IgD-negative memory B cell (primary cell): Measurements from ENCODE around the gene SGCE. TPM values are rescaled to one million over a fixed set of nuclear protein-coding genes. Genes with fewer than 3 reads are reported as not detected.
A peak's percentile ranks its signal among the peaks of the same experiment; 100 is the strongest.

Experiments used
- H3K27ac Mint-ChIP-seq, 3 donors: one replicate each; pipeline ENCODE4 v1.8.0; 2020 to 2022; ENCODE audit warnings: mild to moderate bottlenecking in 3 of 3, mixed read lengths in 3 of 3, moderate library complexity in 1 of 3
- H3K27me3 Mint-ChIP-seq: one replicate; pipeline ENCODE4 v1.8.0; 2021; ENCODE audit warnings: mixed read lengths
- H3K36me3 Mint-ChIP-seq: one replicate; pipeline ENCODE4 v1.8.0; 2020; ENCODE audit warnings: mild to moderate bottlenecking, mixed read lengths
- H3K4me1 Mint-ChIP-seq, 3 donors: one replicate each; pipeline ENCODE4 v1.8.0; 2020 to 2022; ENCODE audit warnings: mixed read lengths in 3 of 3, mild to moderate bottlenecking in 1 of 3
- H3K4me3 Mint-ChIP-seq, 4 donors: one replicate each; pipeline ENCODE4 v1.8.0; 2020 to 2022; ENCODE audit warnings: mild to moderate bottlenecking in 4 of 4, mixed read lengths in 4 of 4, moderate library complexity in 3 of 4
- H3K9me3 Mint-ChIP-seq, 3 donors: one replicate each; pipeline ENCODE4 v1.8.0; 2020 to 2021; ENCODE audit warnings: mixed read lengths in 3 of 3, mild to moderate bottlenecking in 1 of 3
- polyA plus RNA-seq: library from polyadenylated mRNA; unstranded; fragments of 300-500 nt; fragmentation: Illumina TruSeq; gene quantifications from one replicate; pipeline ENCODE4 v1.2.3, GENCODE V29; 2021

The SGCE gene
- polyA plus RNA-seq, 1 donor from 2014 or later = 9.0 TPM

- no peak overlapping the region for H3K4me3 Mint-ChIP-seq
- no peaks in the 10 kb centered on the region for H3K36me3 Mint-ChIP-seq
- H3K9me3 Mint-ChIP-seq = no peaks in the 10 kb centered on the region
- peaks cover 13% of the 10 kb centered on the region for H3K27me3 Mint-ChIP-seq
- H3K27ac Mint-ChIP-seq = no peak overlapping the region
- peaks cover 0 to 2% (median 0%) of the 10 kb centered on the region in 3 donors for H3K4me1 Mint-ChIP-seq
Measured at GRCh38 chr7:94649450-94649849, 6.5 kb downstream of the SGCE start.

- no peaks in the 10 kb centered on the region for H3K9me3 Mint-ChIP-seq
- no peak overlapping the region for H3K27ac Mint-ChIP-seq
Measured at GRCh38 chr7:94648731-94649130, 7.2 kb downstream of the SGCE start.

GRCh38 chr7:94647295-94647694, 8.6 kb downstream of the SGCE start:
- H3K36me3 Mint-ChIP-seq = no peaks in the 10 kb centered on the region
- H3K27ac Mint-ChIP-seq = no peak overlapping the region
- H3K4me3 Mint-ChIP-seq = no peak overlapping the region
- H3K4me1 Mint-ChIP-seq = peaks cover 0 to 2% (median 0%) of the 10 kb centered on the region in 3 donors
- H3K27me3 Mint-ChIP-seq = peaks cover 13% of the 10 kb centered on the region
- no peaks in the 10 kb centered on the region for H3K9me3 Mint-ChIP-seq

More at GRCh38 chr7:94648731-94649130, 7.2 kb downstream of the SGCE start:
- H3K4me3 Mint-ChIP-seq = no peak overlapping the region
- H3K27me3 Mint-ChIP-seq = peaks cover 13% of the 10 kb centered on the region
- no peaks in the 10 kb centered on the region for H3K36me3 Mint-ChIP-seq
- peaks cover 0 to 2% (median 0%) of the 10 kb centered on the region in 3 donors for H3K4me1 Mint-ChIP-seq

- Mint-ChIP-seq H3K4me1 (no peaks in the 10 kb centered on the region), H3K9me3 (no peaks in the 10 kb centered on the region), H3K27ac (no peak overlapping the region), H3K27me3 (peaks cover 9% of the 10 kb centered on the region), H3K4me3 (no peak overlapping the region), H3K36me3 (no peaks in the 10 kb centered on the region)
Measured at GRCh38 chr7:94643771-94644545, 12.0 kb downstream of the SGCE start.

- H3K9me3 Mint-ChIP-seq = no peaks in the 10 kb centered on the region
- H3K4me3 Mint-ChIP-seq = no peak overlapping the region
- H3K27me3 Mint-ChIP-seq = peaks cover 9% of the 10 kb centered on the region
- H3K36me3 Mint-ChIP-seq = no peaks in the 10 kb centered on the region
- H3K27ac Mint-ChIP-seq = no peak overlapping the region
- H3K4me1 Mint-ChIP-seq = no peaks in the 10 kb centered on the region
Measured at GRCh38 chr7:94642838-94643653, 12.9 kb downstream of the SGCE start.

GRCh38 chr7:94639384-94639783, 16.5 kb downstream of the SGCE start:
- H3K27me3 Mint-ChIP-seq = peaks cover 5% of the 10 kb centered on the region
- no peak overlapping the region for H3K4me3 Mint-ChIP-seq
- no peaks in the 10 kb centered on the region for H3K4me1 Mint-ChIP-seq
- H3K36me3 Mint-ChIP-seq = no peaks in the 10 kb centered on the region
- no peak overlapping the region for H3K27ac Mint-ChIP-seq
- peaks cover 0 to under 1% (median 0%) of the 10 kb centered on the region in 3 donors for H3K9me3 Mint-ChIP-seq

GRCh38 chr7:94635687-94636086, 20.2 kb downstream of the SGCE start:
- no peaks in the 10 kb centered on the region for H3K27me3 Mint-ChIP-seq
- H3K9me3 Mint-ChIP-seq = peaks cover 0 to 3% (median 0%) of the 10 kb centered on the region in 3 donors
- H3K36me3 Mint-ChIP-seq = peaks cover 1% of the 10 kb centered on the region
- H3K27ac Mint-ChIP-seq = peak overlapping the region in 1 of 3 donors; percentile 17
- H3K4me3 Mint-ChIP-seq = no peak overlapping the region
- no peaks in the 10 kb centered on the region for H3K4me1 Mint-ChIP-seq

GRCh38 chr7:94634502-94634901, 21.4 kb downstream of the SGCE start:
- H3K36me3 Mint-ChIP-seq = peaks cover 1% of the 10 kb centered on the region
- H3K4me1 Mint-ChIP-seq = no peaks in the 10 kb centered on the region
- H3K27me3 Mint-ChIP-seq = no peaks in the 10 kb centered on the region
- H3K4me3 Mint-ChIP-seq = no peak overlapping the region
- peak overlapping the region in 1 of 3 donors; percentile 23 for H3K27ac Mint-ChIP-seq
- H3K9me3 Mint-ChIP-seq = peaks cover 0 to 3% (median 0%) of the 10 kb centered on the region in 3 donors

- H3K9me3 Mint-ChIP-seq = peaks cover 0 to 3% (median 0%) of the 10 kb centered on the region in 3 donors
- peaks cover 1% of the 10 kb centered on the region for H3K36me3 Mint-ChIP-seq
- no peak overlapping the region for H3K27ac Mint-ChIP-seq
- H3K4me3 Mint-ChIP-seq = no peak overlapping the region
- H3K4me1 Mint-ChIP-seq = no peaks in the 10 kb centered on the region
- no peaks in the 10 kb centered on the region for H3K27me3 Mint-ChIP-seq
Measured at GRCh38 chr7:94633687-94634086, 22.2 kb downstream of the SGCE start.

GRCh38 chr7:94633014-94633341, 23.0 kb downstream of the SGCE start:
- Mint-ChIP-seq H3K27ac (no peak overlapping the region), H3K36me3 (peaks cover 1% of the 10 kb centered on the region), H3K9me3 (peaks cover 0 to 3% (median 0%) of the 10 kb centered on the region in 3 donors), H3K27me3 (no peaks in the 10 kb centered on the region), H3K4me3 (no peak overlapping the region), H3K4me1 (no peaks in the 10 kb centered on the region)

- Mint-ChIP-seq H3K4me3 (no peak overlapping the region), H3K27me3 (no peaks in the 10 kb centered on the region), H3K27ac (no peak overlapping the region), H3K36me3 (peaks cover 1% of the 10 kb centered on the region), H3K9me3 (peaks cover 0 to 3% (median 0%) of the 10 kb centered on the region in 3 donors), H3K4me1 (no peaks in the 10 kb centered on the region)
Measured at GRCh38 chr7:94632338-94633013, 23.5 kb downstream of the SGCE start.

GRCh38 chr7:94630855-94631254, 25.1 kb downstream of the SGCE start:
- no peak overlapping the region for H3K27ac Mint-ChIP-seq
- peaks cover 1% of the 10 kb centered on the region for H3K36me3 Mint-ChIP-seq
- H3K4me3 Mint-ChIP-seq = no peak overlapping the region
- H3K27me3 Mint-ChIP-seq = no peaks in the 10 kb centered on the region
- H3K4me1 Mint-ChIP-seq = no peaks in the 10 kb centered on the region
- H3K9me3 Mint-ChIP-seq = peaks cover 0 to 3% (median 0%) of the 10 kb centered on the region in 3 donors

- peaks cover 3 to 10% (median 5%) of the 10 kb centered on the region in 3 donors for H3K4me1 Mint-ChIP-seq
- H3K27ac Mint-ChIP-seq = no peak overlapping the region
- no peak overlapping the region for H3K4me3 Mint-ChIP-seq
- no peaks in the 10 kb centered on the region for H3K9me3 Mint-ChIP-seq
- H3K36me3 Mint-ChIP-seq = peaks cover 1% of the 10 kb centered on the region
- H3K27me3 Mint-ChIP-seq = no peaks in the 10 kb centered on the region
Measured at GRCh38 chr7:94623820-94624219, 32.1 kb downstream of the SGCE start.

GRCh38 chr7:94621120-94621519, 34.8 kb downstream of the SGCE start:
- H3K27ac Mint-ChIP-seq = no peak overlapping the region
- H3K4me1 Mint-ChIP-seq = peaks cover 3 to 10% (median 5%) of the 10 kb centered on the region in 3 donors
- no peak overlapping the region for H3K4me3 Mint-ChIP-seq
- peaks cover 1% of the 10 kb centered on the region for H3K36me3 Mint-ChIP-seq
- H3K27me3 Mint-ChIP-seq = no peaks in the 10 kb centered on the region
- no peaks in the 10 kb centered on the region for H3K9me3 Mint-ChIP-seq

- Mint-ChIP-seq H3K27ac (no peak overlapping the region), H3K36me3 (peaks cover 1% of the 10 kb centered on the region)
Measured at GRCh38 chr7:94620703-94621118, 35.2 kb downstream of the SGCE start.

More at GRCh38 chr7:94620703-94621118, 35.2 kb downstream of the SGCE start:
- Mint-ChIP-seq H3K27me3 (no peaks in the 10 kb centered on the region), H3K9me3 (no peaks in the 10 kb centered on the region), H3K4me1 (peaks cover 3 to 10% (median 5%) of the 10 kb centered on the region in 3 donors), H3K4me3 (no peak overlapping the region)
